IMR-90 (cell line): ENCODE measurements around the gene ZNF503. TPM values are rescaled to one million over a fixed set of nuclear protein-coding genes. Genes with fewer than 3 reads are reported as not detected.

ENCODE experiments used
- ATAC-seq: fragments of 200-7000 bp; cut with Tn5 transposase; 2 replicates; pipeline ENCODE4 v1.9.1; 2020; ENCODE audit warnings: low read depth, mild to moderate bottlenecking, moderate library complexity
- BruUV-seq: library from RNA; stranded (reverse); fragments of 400-500 nt; replicated peaks from 2 replicates; lab custom pipeline; 2021; lab: Mats Ljungman, UMichigan
- CTCF ChIA-PET: fragments of 300-600 bp; formaldehyde crosslinking; extraction: SDS; loops from one replicate; lab custom pipeline; 2021; ENCODE audit warnings: antibody characterized with exemption; lab: Yijun Ruan, JAX
- POLR2A ChIA-PET: fragments of 300-600 bp; sonication (Branson Sonifier 250); formaldehyde crosslinking; loops from one replicate; lab custom pipeline; 2022; ENCODE audit warnings: antibody characterized with exemption; ENCODE audit not compliant: unreplicated experiment; lab: Charles Lee
- DNase-seq: peaks from one replicate; pipeline ENCODE4 v3.0.0; 2013
- H2AFZ ChIP-seq: replicated peaks from 2 replicates; pipeline ENCODE3; 2013; ENCODE audit warnings: low read length, mild to moderate bottlenecking; ENCODE audit not compliant: poor library complexity
- H2AK5ac ChIP-seq: 2 replicates; pipeline ENCODE4 v1.6.1; 2013; ENCODE audit warnings: low read depth, low read length, inconsistent platforms
- H2AK9ac ChIP-seq: replicated peaks from 2 replicates; pipeline ENCODE3; 2013; ENCODE audit warnings: mild to moderate bottlenecking, low read depth, low read length, moderate library complexity; ENCODE audit not compliant: poor library complexity
- H2BK120ac ChIP-seq: 2 replicates; pipeline ENCODE4 v1.6.1; 2013; ENCODE audit warnings: low read depth, low read length, inconsistent platforms
- H2BK15ac ChIP-seq: 3 replicates; pipeline ENCODE4 v1.6.1; 2013; ENCODE audit warnings: low read depth, low read length, inconsistent platforms
- H2BK20ac ChIP-seq: 2 replicates; pipeline ENCODE4 v1.6.1; 2013; ENCODE audit warnings: low read depth, mild to moderate bottlenecking, inconsistent platforms, low read length, moderate library complexity
- H2BK5ac ChIP-seq: 2 replicates; pipeline ENCODE4 v1.6.1; 2013; ENCODE audit warnings: mild to moderate bottlenecking, low read depth, low read length, inconsistent platforms; ENCODE audit not compliant: poor library complexity, severe bottlenecking
- H3K14ac ChIP-seq: replicated peaks from 2 replicates; pipeline ENCODE4 v1.6.1; 2013; ENCODE audit warnings: low read depth, low read length, inconsistent platforms
- H3K18ac ChIP-seq: 2 replicates; pipeline ENCODE4 v1.6.1; 2013; ENCODE audit warnings: low read depth, low read length, control low read depth
- H3K23ac ChIP-seq: 2 replicates; pipeline ENCODE4 v1.6.1; 2013; ENCODE audit warnings: low read depth, low read length, inconsistent platforms
- H3K27ac ChIP-seq: 2 replicates; pipeline ENCODE4 v1.5.1; 2013; ENCODE audit warnings: mild to moderate bottlenecking, control low read depth, low read length; ENCODE audit not compliant: insufficient read depth
- H3K27me3 ChIP-seq: 2 replicates; pipeline ENCODE4 v1.6.1; 2013; ENCODE audit warnings: low read length; ENCODE audit not compliant: control insufficient read depth, insufficient read depth
- H3K36me3 ChIP-seq: 2 replicates; pipeline ENCODE4 v1.6.1; 2013; ENCODE audit warnings: low read length, mixed read lengths; ENCODE audit not compliant: control insufficient read depth, insufficient read depth
- H3K4ac ChIP-seq: 2 replicates; pipeline ENCODE4 v1.6.1; 2013; ENCODE audit warnings: low read depth, low read length, inconsistent platforms
- H3K4me1 ChIP-seq: 2 replicates; pipeline ENCODE4 v1.6.1; 2013; ENCODE audit warnings: low read length, mixed read lengths; ENCODE audit not compliant: control insufficient read depth, insufficient read depth
- H3K4me2 ChIP-seq: 2 replicates; pipeline ENCODE4 v1.6.1; 2013; ENCODE audit warnings: low read depth, mild to moderate bottlenecking, control low read depth, low read length, moderate library complexity
- H3K4me3 ChIP-seq: 2 replicates; pipeline ENCODE4 v1.5.1; 2013; ENCODE audit warnings: low read depth, mild to moderate bottlenecking, control low read depth, low read length, moderate library complexity; ENCODE audit not compliant: insufficient read depth
- H3K56ac ChIP-seq: 2 replicates; pipeline ENCODE4 v1.6.1; 2013; ENCODE audit warnings: low read length, inconsistent platforms; ENCODE audit not compliant: insufficient read depth; ENCODE audit errors: extremely low read depth
- H3K79me1 ChIP-seq, 2 experiments: 2 replicates each; pipeline ENCODE4 v1.6.1; 2013; ENCODE audit warnings: low read length in 2 of 2, inconsistent platforms in 1 of 2, low read depth in 1 of 2
- H3K9ac ChIP-seq: 2 replicates; pipeline ENCODE4 v1.6.1; 2013; ENCODE audit warnings: low read depth, low read length, control low read depth
- H3K9me1 ChIP-seq: 2 replicates; pipeline ENCODE4 v1.6.1; 2013; ENCODE audit warnings: low read length, inconsistent platforms; ENCODE audit not compliant: insufficient read depth
- H3K9me3 ChIP-seq: 2 replicates; pipeline ENCODE4 v1.6.1; 2013; ENCODE audit warnings: low read length; ENCODE audit not compliant: control insufficient read depth, insufficient read depth
- H4K20me1 ChIP-seq: 2 replicates; pipeline ENCODE4 v1.6.1; 2013; ENCODE audit warnings: low read length, inconsistent platforms; ENCODE audit not compliant: insufficient read depth
- H4K5ac ChIP-seq: 2 replicates; pipeline ENCODE4 v1.6.1; 2013; ENCODE audit warnings: mild to moderate bottlenecking, low read depth, low read length, control low read depth
- H4K8ac ChIP-seq, 2 experiments: 2 replicates each; pipeline ENCODE4 v1.6.1; 2013; ENCODE audit warnings: low read depth in 2 of 2, low read length in 2 of 2, control low read depth in 1 of 2, inconsistent platforms in 1 of 2
- H4K91ac ChIP-seq: 2 replicates; pipeline ENCODE4 v1.6.1; 2013; ENCODE audit warnings: low read depth, low read length, inconsistent platforms; ENCODE audit not compliant: insufficient read depth
- CHD1 ChIP-seq: IDR thresholded peaks from 2 replicates; pipeline ENCODE4 v1.6.1; 2012; ENCODE audit warnings: low read depth, low read length, improper control_type of control experiment
- FOS ChIP-seq: fragments of 150-350 bp; IDR thresholded peaks from 2 replicates; pipeline ENCODE4 v1.6.1; 2016; ENCODE audit warnings: low read depth, low read length
- MAZ ChIP-seq: IDR thresholded peaks from 2 replicates; pipeline ENCODE4 v1.6.1; 2012; ENCODE audit warnings: low read depth, mild to moderate bottlenecking, low read length, improper control_type of control experiment, moderate library complexity, borderline replicate concordance
- WGBS, 2 experiments: methylation state at CpG; one replicate each; pipeline versions ENCODE4 v1.1.5 to v1.1.7; 2013; ENCODE audit warnings: missing lambda C conversion rate in 2 of 2; ENCODE audit not compliant: insufficient read length in 1 of 2; ENCODE audit errors: extremely low coverage in 2 of 2; 5-methylcytosine and 5-hydroxymethylcytosine counted together
- dilution Hi-C: fragments of 300-500 bp; cut with HindIII; formaldehyde crosslinking; loops from one replicate; pipeline ENCODE4 v1.14.3; 2018; ENCODE audit warnings: low sequenced_read_pairs; ENCODE audit not compliant: unreplicated experiment
- in situ Hi-C: fragments of 300-500 bp; cut with MboI; formaldehyde crosslinking; loops from 3 replicates; pipeline ENCODE4 v1.14.3; 2019; ENCODE audit warnings: low sequenced_read_pairs, inconsistent platforms, mixed read lengths
- intact Hi-C: fragments of 100-400 bp; cut with micrococcal nuclease; formaldehyde crosslinking; loops from 2 replicates; pipeline ENCODE4 v1.10.0; 2022
- polyA plus RNA-seq, 3 experiments: library from polyadenylated mRNA; depleted of rRNA; stranded (reverse); fragments of >200 nt; gene quantifications; 2 replicates each; pipeline ENCODE4 v1.2.3, GENCODE V29; 2012; ENCODE audit warnings: low replicate concordance in 1 of 3
- total RNA-seq: library from RNA; depleted of rRNA; stranded (reverse); fragments of >200 nt; gene quantifications from 2 replicates; pipeline ENCODE4 v1.2.3, GENCODE V29; 2012
- TF ChIP-seq, protein P1 (sequence below): conservative IDR thresholded peaks from 2 replicates; pipeline ENCODE4 v1.5.1; 2012; ENCODE audit warnings: mild to moderate bottlenecking, low read depth, low read length, improper control_type of control experiment

Gene ZNF503
- total and polyA plus RNA-seq, 2 of the 4 experiments (the other 2 are of a cell fraction) = 0.36 to 5.8 TPM

DNA sequence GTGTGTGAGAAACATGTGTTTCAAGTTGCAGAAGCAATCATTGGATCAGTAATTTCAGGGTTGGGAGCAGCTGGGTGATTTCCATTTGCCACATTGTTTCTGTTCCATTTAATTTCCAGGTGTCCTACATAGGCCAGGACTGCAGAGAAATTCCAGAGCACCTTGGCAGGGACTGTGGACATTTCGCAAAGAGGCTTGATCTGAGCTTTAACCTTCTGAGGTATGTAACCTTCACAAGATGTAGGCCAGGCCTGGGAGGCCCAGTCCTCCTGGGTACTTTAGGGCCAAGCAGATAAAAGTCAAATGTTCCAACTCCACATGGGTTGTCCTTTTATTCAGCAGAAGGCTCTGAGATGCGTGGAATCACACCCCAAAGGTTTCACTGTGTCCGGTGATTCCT lies 36.7 kb upstream of the ZNF503 start:
- dilution Hi-C loops (no loop called here), in situ Hi-C loops (no loop called here), intact Hi-C loops (no loop called here)
- DNase-seq (no peak), ATAC-seq (no peak)
- no peak overlapping the region for H3K18ac ChIP-seq
- H3K79me1 ChIP-seq = no peaks in the 10 kb centered on the region
- H3K4ac ChIP-seq = no peak overlapping the region
- BruUV-seq = no TSS peak
- no peak overlapping the region for H2BK15ac ChIP-seq
- no peak overlapping the region for H4K5ac ChIP-seq
- no peak overlapping the region for H3K23ac ChIP-seq
- H3K9me3 ChIP-seq = no peaks in the 10 kb centered on the region; the same call in 1 of the 2 replicates
- H3K27ac ChIP-seq = no peak overlapping the region
- H3K4me1 ChIP-seq = no peaks in the 10 kb centered on the region
- H2AK5ac ChIP-seq = no peak overlapping the region
- H2BK5ac ChIP-seq = no peak overlapping the region
- POLR2A ChIA-PET = no interaction called here
- no peak overlapping the region for H4K8ac ChIP-seq
- CTCF ChIA-PET = interaction anchor here (1.2 kb wide), 1 partner anchor 10 kb away, joined by 3 read pairs; no protein-coding TSS in a partner anchor
- H3K4me3 ChIP-seq = no peak overlapping the region
- H3K4me2 ChIP-seq = no peak overlapping the region
- no peaks in the 10 kb centered on the region for H3K9me1 ChIP-seq
- 76% methylated on average over 2 of the region's 3 CpGs; no CpG with 5 or more reads in 1 of the 2 experiments for WGBS, 2 experiments
- no peak overlapping the region for H2BK20ac ChIP-seq
- no peak overlapping the region for H3K14ac ChIP-seq
- H2BK120ac ChIP-seq = no peak overlapping the region
- no peak overlapping the region for H3K56ac ChIP-seq
- no peak overlapping the region for H2AFZ ChIP-seq
- H2AK9ac ChIP-seq = no peak overlapping the region
- no peaks in the 10 kb centered on the region for H4K20me1 ChIP-seq
- TF ChIP-seq CHD1 (no peak), FOS (no peak), MAZ (no peak)
- TF ChIP-seq, protein P1, sequence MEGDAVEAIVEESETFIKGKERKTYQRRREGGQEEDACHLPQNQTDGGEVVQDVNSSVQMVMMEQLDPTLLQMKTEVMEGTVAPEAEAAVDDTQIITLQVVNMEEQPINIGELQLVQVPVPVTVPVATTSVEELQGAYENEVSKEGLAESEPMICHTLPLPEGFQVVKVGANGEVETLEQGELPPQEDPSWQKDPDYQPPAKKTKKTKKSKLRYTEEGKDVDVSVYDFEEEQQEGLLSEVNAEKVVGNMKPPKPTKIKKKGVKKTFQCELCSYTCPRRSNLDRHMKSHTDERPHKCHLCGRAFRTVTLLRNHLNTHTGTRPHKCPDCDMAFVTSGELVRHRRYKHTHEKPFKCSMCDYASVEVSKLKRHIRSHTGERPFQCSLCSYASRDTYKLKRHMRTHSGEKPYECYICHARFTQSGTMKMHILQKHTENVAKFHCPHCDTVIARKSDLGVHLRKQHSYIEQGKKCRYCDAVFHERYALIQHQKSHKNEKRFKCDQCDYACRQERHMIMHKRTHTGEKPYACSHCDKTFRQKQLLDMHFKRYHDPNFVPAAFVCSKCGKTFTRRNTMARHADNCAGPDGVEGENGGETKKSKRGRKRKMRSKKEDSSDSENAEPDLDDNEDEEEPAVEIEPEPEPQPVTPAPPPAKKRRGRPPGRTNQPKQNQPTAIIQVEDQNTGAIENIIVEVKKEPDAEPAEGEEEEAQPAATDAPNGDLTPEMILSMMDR = no peak
- no peak overlapping the region for H3K9ac ChIP-seq
- H4K91ac ChIP-seq = no peak overlapping the region
- H3K27me3 ChIP-seq = peaks cover 17% of the 10 kb centered on the region
- H3K36me3 ChIP-seq = no peaks in the 10 kb centered on the region
